ENCODE measurements around the gene CCNY. TPM values are rescaled to one million over a fixed set of nuclear protein-coding genes. Genes with fewer than 3 reads are reported as not detected.

The CCNY gene
- total RNA-seq, 4 donors from 2014 or later: 23.9 to 68.1 (median 39.5) TPM

DNA sequence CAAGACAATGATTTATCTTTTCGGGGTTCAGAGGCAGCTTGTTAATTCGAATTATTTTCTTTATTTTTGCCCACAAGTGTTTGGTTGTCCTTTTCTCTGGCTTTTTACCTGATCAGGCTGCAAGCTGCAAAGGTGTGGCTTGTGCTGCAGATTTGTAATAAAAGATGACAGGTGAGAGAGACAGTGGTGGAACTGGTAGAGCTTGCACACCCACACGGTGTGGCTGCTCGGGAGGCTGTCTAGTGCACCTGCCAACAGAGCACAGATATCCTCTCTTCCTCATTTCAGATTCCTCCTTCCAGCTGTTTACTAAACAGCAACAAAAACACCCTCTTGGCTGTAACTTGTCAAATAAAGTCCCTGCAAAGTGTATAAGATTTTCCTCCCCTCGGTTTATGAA, 278.0 kb downstream of the CCNY start:
- no peak overlapping the region for H3K27ac ChIP-seq
- intact Hi-C loops (cut with DNase I; ENCODE audit: low total_unique reads) (no loop called here), in situ Hi-C loops (cut with MboI; ENCODE audit: low sequenced_read_pairs in 4 of 4) (no loop called here)
- TF ChIP-seq, protein P1, sequence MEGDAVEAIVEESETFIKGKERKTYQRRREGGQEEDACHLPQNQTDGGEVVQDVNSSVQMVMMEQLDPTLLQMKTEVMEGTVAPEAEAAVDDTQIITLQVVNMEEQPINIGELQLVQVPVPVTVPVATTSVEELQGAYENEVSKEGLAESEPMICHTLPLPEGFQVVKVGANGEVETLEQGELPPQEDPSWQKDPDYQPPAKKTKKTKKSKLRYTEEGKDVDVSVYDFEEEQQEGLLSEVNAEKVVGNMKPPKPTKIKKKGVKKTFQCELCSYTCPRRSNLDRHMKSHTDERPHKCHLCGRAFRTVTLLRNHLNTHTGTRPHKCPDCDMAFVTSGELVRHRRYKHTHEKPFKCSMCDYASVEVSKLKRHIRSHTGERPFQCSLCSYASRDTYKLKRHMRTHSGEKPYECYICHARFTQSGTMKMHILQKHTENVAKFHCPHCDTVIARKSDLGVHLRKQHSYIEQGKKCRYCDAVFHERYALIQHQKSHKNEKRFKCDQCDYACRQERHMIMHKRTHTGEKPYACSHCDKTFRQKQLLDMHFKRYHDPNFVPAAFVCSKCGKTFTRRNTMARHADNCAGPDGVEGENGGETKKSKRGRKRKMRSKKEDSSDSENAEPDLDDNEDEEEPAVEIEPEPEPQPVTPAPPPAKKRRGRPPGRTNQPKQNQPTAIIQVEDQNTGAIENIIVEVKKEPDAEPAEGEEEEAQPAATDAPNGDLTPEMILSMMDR (IDR thresholded peaks at IDR 0.05 in 4 of 5, conservative IDR thresholded peaks at IDR 0.05 in 1 of 5): no peak
- no peak for TF ChIP-seq POLR2A (IDR thresholded peaks at IDR 0.05)
- ATAC-seq: no peak
- no peaks in the 10 kb centered on the region for H3K4me1 ChIP-seq
- no peak for DNase-seq
- H3K27me3 ChIP-seq: peaks cover 3 to 7% (median 5%) of the 10 kb centered on the region in 3 donors
- H3K9me3 ChIP-seq: no peaks in the 10 kb centered on the region
- H3K36me3 ChIP-seq: no peaks in the 10 kb centered on the region
- H3K4me3 ChIP-seq: no peak overlapping the region

Other genes with a start within 250 kb of the CCNY start
- gene CUL2, start 246.2 kb upstream of the CCNY start, total RNA-seq: 10 to 100 TPM; 27.2 to 41.4 (median 34.2) TPM
- 10 to 100 TPM; 24.3 to 42.5 (median 30.1) TPM for gene CREM, start 209.7 kb upstream of the CCNY start, total RNA-seq